Activated naive CD8-positive, alpha-beta T cell (primary cell): ENCODE data around the gene CTNND2.

Experiments used
- H3K27ac Mint-ChIP-seq: one replicate; pipeline ENCODE4 v1.8.0; 2021; ENCODE audit warnings: mixed read lengths
- H3K27me3 Mint-ChIP-seq: one replicate; pipeline ENCODE4 v1.8.0; 2021; ENCODE audit warnings: mixed read lengths
- H3K36me3 Mint-ChIP-seq: one replicate; pipeline ENCODE4 v1.8.0; 2021; ENCODE audit warnings: mixed read lengths
- H3K4me1 Mint-ChIP-seq: one replicate; pipeline ENCODE4 v1.8.0; 2021; ENCODE audit warnings: low read depth, mixed read lengths
- H3K4me3 Mint-ChIP-seq: one replicate; pipeline ENCODE4 v1.8.0; 2021; ENCODE audit warnings: mild to moderate bottlenecking, mixed read lengths
- H3K9me3 Mint-ChIP-seq: one replicate; pipeline ENCODE4 v1.8.0; 2021; ENCODE audit warnings: low read depth, mixed read lengths

CTNND2 gene

DNA sequence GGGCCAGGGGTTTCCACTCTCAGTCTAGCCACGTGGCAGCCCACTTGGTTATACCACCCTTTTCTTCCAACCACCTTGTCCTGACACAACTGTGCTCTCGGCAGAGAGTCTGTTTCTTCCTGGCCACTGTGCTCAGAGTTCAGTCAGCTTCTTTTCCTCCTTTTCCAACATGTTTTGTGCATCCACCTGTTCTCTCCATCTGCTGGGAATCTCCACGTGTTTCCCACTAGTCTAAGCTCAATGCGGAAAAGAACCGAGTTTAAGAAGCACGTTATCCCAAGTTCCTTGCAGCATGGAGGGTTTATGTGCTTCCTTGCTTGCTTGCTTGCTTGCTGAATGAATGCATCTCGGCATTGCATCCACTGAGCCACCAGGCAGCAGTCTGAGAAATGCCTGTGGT lies 599.6 kb downstream of the CTNND2 start:
- no peak overlapping the region for H3K27ac Mint-ChIP-seq
- H3K4me3 Mint-ChIP-seq: no peak overlapping the region
- no peaks in the 10 kb centered on the region for H3K4me1 Mint-ChIP-seq
- H3K36me3 Mint-ChIP-seq: no peaks in the 10 kb centered on the region
- H3K27me3 Mint-ChIP-seq: peaks cover 1% of the 10 kb centered on the region
- H3K9me3 Mint-ChIP-seq: no peaks in the 10 kb centered on the region

DNA sequence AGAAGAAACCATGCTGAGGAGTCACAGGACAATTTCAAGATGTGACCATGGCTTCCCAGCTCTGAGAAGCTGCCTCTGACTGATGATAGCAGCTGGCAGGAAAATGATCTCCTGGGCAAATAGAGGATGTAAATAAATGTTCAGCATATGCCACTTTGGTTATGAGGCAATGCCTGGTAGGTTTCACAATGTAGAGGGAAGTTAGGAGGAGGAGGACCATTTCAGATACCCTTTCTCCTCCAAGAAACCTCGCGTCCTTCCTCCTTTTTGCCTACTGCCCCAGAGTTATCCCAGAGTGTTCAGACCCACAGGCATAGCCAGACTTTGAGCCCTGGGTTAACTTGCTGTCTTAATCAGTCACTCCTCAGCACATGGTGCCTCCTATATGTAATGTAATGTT lies 601.6 kb downstream of the CTNND2 start:
- Mint-ChIP-seq H3K4me1 (no peaks in the 10 kb centered on the region), H3K4me3 (no peak overlapping the region), H3K27me3 (peaks cover 1% of the 10 kb centered on the region), H3K27ac (no peak overlapping the region), H3K9me3 (no peaks in the 10 kb centered on the region), H3K36me3 (no peaks in the 10 kb centered on the region)

DNA sequence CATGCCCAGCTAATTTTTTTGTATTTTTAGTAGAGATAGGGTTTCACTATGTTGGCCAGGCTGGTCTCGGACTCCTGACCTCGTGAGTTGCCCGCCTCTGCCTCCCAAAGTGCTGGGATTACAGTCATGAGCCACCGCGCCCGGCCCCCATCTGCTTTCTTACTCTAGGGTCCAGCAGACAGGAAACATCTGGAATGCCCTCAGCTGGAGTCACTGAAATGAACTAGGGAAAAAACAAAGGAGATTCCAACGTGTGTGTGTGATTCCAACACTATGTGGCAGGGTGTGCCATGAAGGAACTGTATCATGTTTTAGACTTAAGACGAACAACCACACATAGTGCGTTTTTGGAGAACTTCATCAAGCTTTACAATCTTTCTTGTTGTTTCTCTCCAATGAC lies 603.1 kb downstream of the CTNND2 start:
- H3K4me1 Mint-ChIP-seq: no peaks in the 10 kb centered on the region
- H3K27me3 Mint-ChIP-seq: peaks cover 1% of the 10 kb centered on the region
- H3K4me3 Mint-ChIP-seq: no peak overlapping the region
- H3K27ac Mint-ChIP-seq: no peak overlapping the region
- H3K36me3 Mint-ChIP-seq: no peaks in the 10 kb centered on the region
- H3K9me3 Mint-ChIP-seq: no peaks in the 10 kb centered on the region

DNA sequence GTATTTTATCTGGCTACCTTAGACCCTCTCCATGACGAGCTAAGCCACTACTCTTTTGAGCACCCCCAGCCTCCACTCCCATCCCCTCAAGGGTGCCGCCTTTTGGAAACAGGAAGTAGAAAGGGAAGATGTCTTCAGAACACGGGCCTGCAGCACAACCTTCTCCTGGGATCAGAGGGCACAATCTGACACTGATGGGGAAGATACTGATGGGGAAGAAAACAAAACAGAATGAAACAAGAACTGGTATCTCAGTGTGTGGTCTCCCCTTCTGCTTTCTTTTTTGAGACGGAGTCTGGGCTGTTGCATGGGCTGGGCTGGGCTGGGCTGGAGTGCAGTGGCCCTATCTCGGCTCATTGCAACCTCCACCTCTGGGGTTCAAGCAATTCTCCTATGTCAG lies 603.5 kb downstream of the CTNND2 start:
- H3K27ac Mint-ChIP-seq: no peak overlapping the region
- H3K9me3 Mint-ChIP-seq: no peaks in the 10 kb centered on the region
- H3K36me3 Mint-ChIP-seq: no peaks in the 10 kb centered on the region
- H3K27me3 Mint-ChIP-seq: peaks cover 1% of the 10 kb centered on the region
- H3K4me3 Mint-ChIP-seq: no peak overlapping the region
- H3K4me1 Mint-ChIP-seq: no peaks in the 10 kb centered on the region

DNA sequence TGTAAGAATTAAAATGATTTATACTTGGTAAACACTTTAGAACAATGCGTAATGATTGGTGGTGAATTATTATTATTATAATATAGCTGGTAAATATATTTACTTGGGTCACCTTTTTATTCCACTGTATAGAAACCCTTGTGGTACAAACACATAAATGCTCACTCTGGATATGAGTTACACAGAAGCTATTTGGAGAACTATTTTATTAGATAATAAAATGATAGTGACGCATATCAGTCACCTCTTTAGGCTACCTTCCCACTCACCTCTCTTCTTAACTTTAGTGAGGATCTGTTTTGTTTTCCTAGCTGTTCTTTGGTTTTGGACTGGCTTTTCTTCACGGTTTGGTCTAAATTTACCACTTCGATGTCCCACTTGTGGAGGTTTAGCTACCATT lies 605.4 kb downstream of the CTNND2 start:
- Mint-ChIP-seq H3K9me3 (no peaks in the 10 kb centered on the region), H3K27me3 (no peaks in the 10 kb centered on the region), H3K4me1 (no peaks in the 10 kb centered on the region), H3K27ac (no peak overlapping the region), H3K4me3 (no peak overlapping the region), H3K36me3 (no peaks in the 10 kb centered on the region)

DNA sequence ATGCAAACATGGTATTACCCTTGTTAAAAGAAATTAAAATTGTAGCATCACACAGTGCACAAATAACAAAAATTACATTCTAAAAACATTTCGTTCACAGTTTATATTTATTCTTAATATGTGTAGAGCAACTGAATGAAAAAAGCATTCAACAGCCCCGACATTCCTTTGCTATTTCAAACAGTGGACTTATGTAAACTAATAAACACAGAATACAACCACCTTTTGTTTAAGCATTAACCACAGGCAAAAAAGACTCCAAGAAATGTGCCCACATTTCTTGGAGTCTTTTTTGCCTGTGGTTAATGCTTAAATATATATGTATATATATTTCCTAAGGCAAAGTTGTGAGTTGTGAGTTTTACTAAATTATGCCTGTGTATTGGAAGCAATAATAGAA lies 610.7 kb downstream of the CTNND2 start:
- Mint-ChIP-seq H3K27ac (no peak overlapping the region), H3K9me3 (no peaks in the 10 kb centered on the region), H3K27me3 (peaks cover 10% of the 10 kb centered on the region), H3K4me1 (no peaks in the 10 kb centered on the region), H3K4me3 (no peak overlapping the region), H3K36me3 (no peaks in the 10 kb centered on the region)

DNA sequence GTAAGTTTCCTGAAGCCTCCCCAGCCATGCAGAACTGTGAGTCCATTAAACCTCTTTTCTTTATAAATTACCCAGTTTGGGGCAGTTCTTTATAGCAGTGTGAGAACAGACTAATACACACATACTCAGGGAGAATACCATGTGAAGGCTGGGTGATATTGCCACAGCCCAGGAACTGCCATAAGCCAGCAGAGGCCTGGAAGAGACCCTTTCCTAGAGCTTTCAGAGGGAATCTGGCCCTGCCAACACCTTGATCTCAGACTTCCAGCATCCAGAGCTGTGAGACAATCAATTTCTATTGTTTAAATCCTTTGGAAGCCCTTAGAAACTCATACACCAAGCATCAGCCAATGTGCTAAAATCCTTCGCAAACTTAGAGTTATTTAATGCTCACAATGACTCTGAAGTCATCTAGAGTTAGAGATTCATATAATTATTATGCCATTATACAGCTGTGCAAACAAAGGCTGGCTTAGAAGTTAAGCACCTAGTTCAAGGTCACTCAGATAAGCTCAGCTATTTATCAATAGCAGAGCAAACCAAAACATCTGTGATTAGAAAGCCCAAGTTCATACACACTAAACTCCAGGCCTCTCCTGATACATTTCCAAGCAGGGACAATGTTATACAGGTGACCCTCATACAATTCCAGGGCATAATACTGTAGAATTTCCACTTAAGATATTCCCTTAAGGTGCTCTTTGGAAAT lies 611.4 kb downstream of the CTNND2 start:
- Mint-ChIP-seq H3K27me3 (peaks cover 10% of the 10 kb centered on the region), H3K27ac (no peak overlapping the region), H3K4me1 (no peaks in the 10 kb centered on the region), H3K36me3 (no peaks in the 10 kb centered on the region), H3K9me3 (no peaks in the 10 kb centered on the region), H3K4me3 (no peak overlapping the region)

DNA sequence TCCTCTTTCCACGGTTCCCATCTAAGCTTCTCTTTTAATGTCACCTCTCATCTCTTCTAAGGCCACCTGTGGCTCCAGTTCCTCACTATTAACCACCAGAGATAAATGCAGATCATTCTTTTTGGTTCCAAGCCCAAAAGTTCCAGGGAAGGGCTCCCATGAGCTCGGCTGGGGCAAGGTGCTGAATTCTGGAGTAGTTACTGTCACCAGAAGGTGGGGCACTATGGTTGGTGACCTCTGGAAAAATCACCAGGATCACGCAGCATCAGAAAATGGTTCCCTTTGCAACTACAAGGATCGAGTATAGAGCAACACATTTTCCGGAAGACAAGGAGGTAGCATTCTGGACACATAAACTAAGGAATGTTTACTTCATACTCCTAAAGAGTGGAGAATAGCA lies 614.5 kb downstream of the CTNND2 start:
- Mint-ChIP-seq H3K36me3 (no peaks in the 10 kb centered on the region), H3K9me3 (peaks cover 4% of the 10 kb centered on the region)

DNA sequence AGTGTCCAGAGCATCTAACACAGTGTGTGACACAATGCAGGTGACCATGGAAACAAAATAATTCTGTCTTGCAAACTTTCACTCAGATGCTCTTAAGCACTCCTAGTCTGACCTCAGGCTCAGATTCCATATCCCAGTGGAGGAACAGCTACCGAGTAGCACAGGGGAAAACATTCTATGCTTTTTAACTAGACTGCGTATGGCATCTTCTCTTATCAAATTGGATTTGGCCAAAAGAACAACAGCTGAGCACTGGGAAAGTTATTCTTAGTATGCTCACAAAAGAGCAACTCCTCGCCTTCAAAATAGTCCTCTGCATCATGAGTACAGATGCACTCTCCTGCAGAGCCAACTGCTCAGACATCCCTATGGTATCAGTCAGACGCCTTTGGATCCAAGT lies 615.0 kb downstream of the CTNND2 start:
- no peak overlapping the region for H3K4me3 Mint-ChIP-seq
- no peak overlapping the region for H3K27ac Mint-ChIP-seq
- no peaks in the 10 kb centered on the region for H3K36me3 Mint-ChIP-seq
- peaks cover 10% of the 10 kb centered on the region for H3K27me3 Mint-ChIP-seq
- H3K4me1 Mint-ChIP-seq: no peaks in the 10 kb centered on the region
- H3K9me3 Mint-ChIP-seq: peaks cover 4% of the 10 kb centered on the region

More for the DNA sequence above, 614.5 kb downstream of the CTNND2 start:
- no peaks in the 10 kb centered on the region for H3K4me1 Mint-ChIP-seq
- H3K27ac Mint-ChIP-seq: no peak overlapping the region
- no peak overlapping the region for H3K4me3 Mint-ChIP-seq
- H3K27me3 Mint-ChIP-seq: peaks cover 10% of the 10 kb centered on the region

DNA sequence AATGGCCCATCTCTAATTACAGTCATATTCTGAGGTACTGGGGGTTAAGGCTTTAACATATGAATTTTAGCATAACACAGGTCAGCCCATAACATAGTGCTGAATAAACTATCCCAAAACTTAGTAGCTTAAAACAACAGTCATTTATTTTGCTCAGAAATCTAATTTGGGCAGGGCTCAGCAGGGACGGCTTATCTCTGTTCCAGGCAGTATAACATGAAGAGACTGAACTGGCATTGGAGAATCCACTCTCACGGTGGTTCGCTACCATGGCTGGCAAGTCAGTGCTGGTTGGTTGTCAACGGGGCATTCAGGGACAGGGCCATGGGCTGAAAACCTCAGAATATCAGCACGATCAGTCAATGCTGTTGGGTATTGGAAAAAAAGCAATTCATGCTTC lies 622.4 kb downstream of the CTNND2 start:
- no peaks in the 10 kb centered on the region for H3K36me3 Mint-ChIP-seq
- no peak overlapping the region for H3K27ac Mint-ChIP-seq

DNA sequence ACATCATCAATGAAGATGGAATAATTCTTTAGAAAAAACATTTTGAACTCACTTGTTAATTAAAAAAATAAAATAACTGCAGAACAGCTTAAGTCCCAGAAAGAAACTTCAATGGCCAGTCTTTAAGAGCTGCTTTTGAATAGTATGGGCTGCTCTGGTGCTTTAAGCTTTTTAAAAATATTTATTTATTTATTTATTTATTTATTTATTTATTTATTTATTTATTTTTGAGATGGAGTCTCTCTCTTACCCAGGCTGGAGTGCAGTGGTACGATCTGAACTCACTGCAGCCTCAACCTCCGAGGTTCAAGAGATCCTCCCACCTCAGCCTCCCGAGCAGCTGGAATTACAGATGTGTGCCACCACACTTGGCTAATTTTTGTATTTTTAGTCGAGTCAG lies 626.9 kb downstream of the CTNND2 start:
- Mint-ChIP-seq H3K27ac (no peak overlapping the region), H3K27me3 (peaks cover 6% of the 10 kb centered on the region), H3K9me3 (no peaks in the 10 kb centered on the region)

More for the DNA sequence above, 622.4 kb downstream of the CTNND2 start:
- Mint-ChIP-seq H3K27me3 (peaks cover 2% of the 10 kb centered on the region), H3K4me1 (no peaks in the 10 kb centered on the region), H3K4me3 (no peak overlapping the region), H3K9me3 (peaks cover 4% of the 10 kb centered on the region)

DNA sequence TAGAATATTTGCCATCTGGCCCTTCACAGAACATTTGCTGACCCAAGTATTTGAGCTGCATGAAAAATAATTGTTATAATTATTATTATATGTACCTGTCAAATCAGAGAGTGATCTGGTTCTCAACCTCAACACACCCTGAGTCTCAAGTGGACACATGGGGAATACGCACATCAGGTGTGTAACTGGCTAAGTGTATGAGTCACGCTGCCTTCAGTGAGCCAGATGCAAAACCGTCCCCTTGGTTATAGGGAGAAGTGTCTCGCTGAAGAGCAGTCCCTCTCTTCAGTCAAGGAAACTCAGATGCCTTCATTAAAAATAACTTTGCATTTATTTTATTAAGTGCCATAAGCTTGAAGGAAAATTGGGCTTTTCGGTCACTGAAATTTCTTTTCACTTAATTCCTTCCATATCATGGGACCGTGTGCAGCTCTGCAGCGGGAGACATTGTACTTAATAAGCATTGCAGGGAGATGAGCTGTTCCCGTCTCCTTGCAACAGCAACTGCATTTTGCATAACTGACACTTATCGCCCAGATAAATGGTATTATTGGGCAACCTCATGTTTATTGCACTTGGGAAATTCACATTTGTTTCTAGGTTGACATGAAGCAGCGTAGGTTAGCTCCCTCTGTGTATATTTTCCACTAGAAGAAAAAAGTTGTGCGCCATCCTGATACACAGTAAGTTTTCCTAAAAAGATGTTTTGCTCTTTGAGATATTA lies 630.9 kb downstream of the CTNND2 start:
- Mint-ChIP-seq H3K9me3 (no peaks in the 10 kb centered on the region), H3K36me3 (no peaks in the 10 kb centered on the region), H3K4me1 (no peaks in the 10 kb centered on the region), H3K27ac (no peak overlapping the region), H3K4me3 (no peak overlapping the region), H3K27me3 (peaks cover 9% of the 10 kb centered on the region)

More for the DNA sequence above, 626.9 kb downstream of the CTNND2 start:
- H3K4me3 Mint-ChIP-seq: no peak overlapping the region
- no peaks in the 10 kb centered on the region for H3K4me1 Mint-ChIP-seq
- no peaks in the 10 kb centered on the region for H3K36me3 Mint-ChIP-seq

DNA sequence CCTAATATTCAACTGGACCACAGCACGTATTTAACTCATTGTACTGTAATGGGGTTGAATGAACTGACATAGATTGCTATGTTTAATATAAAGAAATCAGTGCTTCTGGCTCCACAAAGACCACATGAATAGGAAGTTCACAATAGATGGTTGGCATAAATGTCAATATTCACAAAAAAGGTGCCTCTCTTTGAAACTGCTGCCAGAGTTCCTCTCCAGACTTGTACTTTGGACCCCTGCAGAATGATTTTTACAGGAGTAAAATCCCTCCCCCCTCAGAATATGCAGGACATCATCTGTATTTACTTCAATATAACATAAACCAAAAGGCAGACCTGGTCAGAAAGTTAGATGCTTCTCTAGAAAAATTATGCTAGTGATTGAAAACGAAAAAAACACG lies 634.7 kb downstream of the CTNND2 start:
- Mint-ChIP-seq H3K27ac (no peak overlapping the region), H3K4me3 (no peak overlapping the region), H3K36me3 (no peaks in the 10 kb centered on the region), H3K9me3 (no peaks in the 10 kb centered on the region), H3K4me1 (no peaks in the 10 kb centered on the region), H3K27me3 (peaks cover 7% of the 10 kb centered on the region)

DNA sequence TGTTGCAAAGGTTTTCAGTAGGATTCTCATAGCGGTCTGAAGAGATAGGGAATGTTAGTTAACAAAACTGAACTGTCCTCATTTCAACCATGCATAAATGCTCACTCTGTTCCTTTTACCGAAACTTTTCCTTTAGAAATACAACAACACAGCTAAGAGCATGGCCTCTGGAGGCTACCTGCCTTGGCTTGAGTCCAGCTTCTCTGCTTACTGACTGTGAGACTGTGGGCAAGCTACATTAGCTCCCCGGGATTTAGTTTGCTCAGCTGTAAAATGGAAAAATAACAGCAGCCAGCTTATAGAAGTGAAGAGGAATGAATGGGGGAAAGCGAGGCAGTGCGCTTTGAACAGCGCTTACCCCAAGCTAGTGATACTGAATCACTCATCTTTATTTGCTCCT lies 635.4 kb downstream of the CTNND2 start:
- Mint-ChIP-seq H3K27ac (no peak overlapping the region), H3K27me3 (peaks cover 6% of the 10 kb centered on the region), H3K36me3 (no peaks in the 10 kb centered on the region), H3K4me3 (no peak overlapping the region), H3K4me1 (no peaks in the 10 kb centered on the region), H3K9me3 (no peaks in the 10 kb centered on the region)

DNA sequence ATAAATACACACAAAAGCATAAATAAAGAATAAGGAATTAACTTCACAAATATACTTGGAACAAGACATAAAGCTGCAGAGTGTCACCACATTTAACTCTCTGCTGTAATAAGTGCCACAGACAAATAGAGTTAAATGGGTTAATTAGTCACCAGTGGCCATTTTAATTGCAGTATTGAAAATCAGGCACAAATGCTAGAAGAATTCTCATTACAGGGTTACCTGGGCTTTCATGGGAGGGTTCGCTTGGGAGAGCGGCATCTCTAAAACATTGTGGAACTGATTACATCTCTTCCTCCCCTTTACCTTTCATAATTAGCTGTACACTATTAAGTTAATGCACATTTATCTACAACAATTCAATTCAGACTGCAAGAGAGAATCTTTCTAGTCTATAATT lies 637.9 kb downstream of the CTNND2 start:
- Mint-ChIP-seq H3K27ac (no peak overlapping the region), H3K4me1 (no peaks in the 10 kb centered on the region), H3K27me3 (peaks cover 3% of the 10 kb centered on the region), H3K9me3 (no peaks in the 10 kb centered on the region), H3K36me3 (no peaks in the 10 kb centered on the region), H3K4me3 (no peak overlapping the region)

DNA sequence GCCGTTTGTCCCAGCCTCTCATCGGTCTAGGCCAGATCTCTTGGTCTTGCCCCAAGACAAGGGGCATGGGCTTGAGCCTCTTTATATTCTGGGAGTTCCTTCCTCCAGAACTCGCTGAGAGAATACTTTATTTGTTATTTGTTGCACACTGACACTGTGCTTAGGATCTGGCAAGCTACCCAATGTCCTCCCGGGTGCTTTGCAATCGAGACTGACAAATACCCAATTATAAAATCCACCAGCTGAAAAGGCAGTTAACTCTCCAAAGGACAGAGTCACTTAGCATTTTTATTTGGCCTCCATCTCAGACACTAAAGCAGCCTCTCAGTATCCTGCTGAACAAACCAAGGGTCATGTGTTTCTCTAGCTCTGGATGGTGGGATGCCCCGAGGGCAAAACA lies 643.0 kb downstream of the CTNND2 start:
- Mint-ChIP-seq H3K36me3 (no peaks in the 10 kb centered on the region), H3K9me3 (no peaks in the 10 kb centered on the region), H3K27me3 (no peaks in the 10 kb centered on the region), H3K4me1 (no peaks in the 10 kb centered on the region), H3K4me3 (no peak overlapping the region), H3K27ac (no peak overlapping the region)
